NOMO-1 (cell line): ENCODE data around the gene SYT1.

Experiments used
- DNase-seq, 2 experiments: peaks; one replicate each; lab custom pipeline; 2025; ENCODE audit not compliant: unreplicated experiment in 2 of 2; lab: John Stamatoyannopoulos, UW

Gene SYT1

DNA sequence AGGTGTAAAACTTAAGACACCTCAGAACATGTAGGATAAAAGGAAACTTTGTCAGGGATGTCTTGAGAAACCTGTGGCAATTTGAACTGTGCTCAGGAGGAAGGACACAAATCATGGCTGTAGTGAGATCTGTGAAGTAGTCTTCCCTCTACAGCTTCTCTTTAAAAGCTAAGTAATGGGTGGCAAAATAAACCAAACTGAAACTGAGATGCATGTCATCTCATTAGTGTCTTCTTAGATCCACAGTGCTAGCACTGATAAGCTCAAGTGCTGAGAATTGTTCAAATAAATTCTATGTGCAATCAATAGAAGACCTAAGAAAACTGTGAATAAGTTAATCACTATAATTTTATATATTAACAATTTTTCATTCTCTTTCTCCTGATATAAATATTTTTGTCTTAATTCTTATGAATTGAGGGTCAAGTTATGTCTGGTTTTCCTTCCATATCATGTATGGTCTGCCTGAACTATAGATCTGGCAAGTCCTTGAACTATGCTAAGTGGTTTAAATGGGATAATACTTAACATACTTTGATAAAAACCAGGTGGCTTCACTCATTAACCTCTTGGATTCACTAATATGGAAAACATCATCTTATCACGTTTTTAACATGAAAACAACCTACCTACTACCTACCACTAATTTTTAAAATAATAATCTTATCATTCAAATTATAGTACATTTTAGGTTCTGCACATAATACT is 27.2 kb downstream of the SYT1 start:
- no peak for DNase-seq

GRCh38 chr12:78898416-78898815 is 33.8 kb downstream of the SYT1 start:
- no peak for DNase-seq

GRCh38 chr12:78914859-78915331 is 50.3 kb downstream of the SYT1 start:
- DNase-seq: no peak

DNA sequence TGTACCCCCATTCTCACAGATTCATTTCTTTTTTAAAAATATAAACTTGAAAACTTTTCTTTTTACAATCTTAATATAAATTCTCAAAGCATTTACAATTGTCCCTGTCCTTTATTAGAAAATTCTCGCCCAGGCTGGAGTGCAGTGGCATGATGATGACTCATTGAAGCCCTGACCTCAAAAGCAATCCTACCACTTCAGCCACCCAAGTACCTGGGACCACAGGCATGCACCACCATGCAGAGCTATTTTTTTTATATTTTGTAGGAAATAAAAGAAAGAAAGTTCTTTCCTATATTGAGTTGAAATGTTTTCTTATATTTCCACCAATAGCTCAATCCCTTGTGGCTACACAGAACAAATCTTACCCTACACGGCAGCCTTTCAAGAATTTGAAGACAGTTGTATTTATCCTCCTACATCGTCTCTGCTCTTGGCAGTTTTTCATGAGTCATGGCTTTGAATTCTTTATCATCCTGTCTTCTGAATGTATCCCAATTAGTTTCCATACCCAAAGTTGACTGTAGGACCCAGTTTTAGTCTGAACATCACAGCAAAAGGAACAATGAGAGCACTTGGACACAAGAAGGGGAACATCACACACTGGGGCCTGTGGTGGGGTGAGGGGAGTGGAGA is 52.4 kb downstream of the SYT1 start:
- no peak for DNase-seq

DNA sequence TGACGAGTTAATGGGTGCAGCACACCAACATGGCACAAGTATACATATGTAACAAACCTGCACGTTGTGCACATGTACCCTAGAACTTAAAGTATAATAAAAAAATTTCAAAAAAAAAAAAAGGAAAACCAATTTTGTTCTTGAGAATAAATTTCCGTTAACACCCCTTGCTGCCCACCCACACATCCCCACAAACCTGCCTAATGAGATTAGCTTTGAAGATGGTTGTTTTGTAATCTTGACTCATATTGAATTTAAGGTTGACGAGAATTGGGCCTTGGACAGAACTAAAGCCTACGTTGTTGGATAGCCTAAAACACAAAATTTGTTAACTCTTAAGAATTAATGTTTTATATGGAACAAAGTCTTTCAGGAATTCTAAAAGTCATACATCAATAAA is 52.9 kb downstream of the SYT1 start:
- DNase-seq: no peak

GRCh38 chr12:78918268-78918667 is 53.7 kb downstream of the SYT1 start:
- DNase-seq: no peak

GRCh38 chr12:78928200-78929074 is 63.9 kb downstream of the SYT1 start:
- no peak for DNase-seq

DNA sequence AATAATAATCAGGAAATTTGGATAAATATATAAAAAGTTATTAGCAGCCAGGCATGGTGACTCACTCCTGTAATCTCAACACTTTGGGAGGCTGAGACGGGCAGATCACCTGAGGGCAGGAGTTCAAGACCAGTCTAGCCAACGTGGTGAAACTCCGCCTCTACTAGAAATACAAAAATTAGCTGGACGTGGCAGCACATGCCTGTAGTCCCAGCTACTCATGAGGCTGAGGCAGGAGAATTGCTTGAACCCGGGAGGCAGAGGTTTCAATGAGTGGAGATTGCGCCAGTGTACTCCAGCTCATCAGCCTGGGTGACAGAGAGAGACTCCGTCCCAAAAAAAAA is 64.5 kb downstream of the SYT1 start:
- no peak for DNase-seq

DNA sequence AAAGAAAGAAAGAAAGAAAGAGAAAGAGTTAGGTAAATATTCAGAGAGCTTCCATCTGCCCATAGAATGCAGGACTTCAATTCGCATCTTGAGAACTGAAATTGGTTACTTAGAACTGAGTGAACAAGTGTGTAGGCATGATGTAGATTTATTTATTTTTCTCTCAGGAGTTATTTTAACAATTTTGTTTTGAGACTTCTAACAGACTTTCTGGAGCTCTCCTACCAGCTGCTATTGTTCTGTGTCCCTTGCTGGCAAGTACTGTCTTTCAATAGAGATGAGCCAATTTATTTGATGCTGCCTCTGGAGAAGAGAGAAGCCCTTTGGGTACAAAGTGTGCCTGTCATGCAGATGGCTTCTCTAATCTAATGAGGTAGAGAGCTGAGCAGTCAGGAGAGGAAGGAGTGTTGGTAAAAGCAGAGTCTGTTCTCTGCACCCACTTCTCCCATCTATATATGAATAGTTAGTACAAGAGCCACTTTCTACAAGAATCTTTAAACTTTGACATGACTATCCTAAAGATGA is 67.0 kb downstream of the SYT1 start:
- DNase-seq: no peak

- DNase-seq: no peak
These were observed 68.4 kb downstream of the SYT1 start for GRCh38 chr12:78933014-78933413.

DNA sequence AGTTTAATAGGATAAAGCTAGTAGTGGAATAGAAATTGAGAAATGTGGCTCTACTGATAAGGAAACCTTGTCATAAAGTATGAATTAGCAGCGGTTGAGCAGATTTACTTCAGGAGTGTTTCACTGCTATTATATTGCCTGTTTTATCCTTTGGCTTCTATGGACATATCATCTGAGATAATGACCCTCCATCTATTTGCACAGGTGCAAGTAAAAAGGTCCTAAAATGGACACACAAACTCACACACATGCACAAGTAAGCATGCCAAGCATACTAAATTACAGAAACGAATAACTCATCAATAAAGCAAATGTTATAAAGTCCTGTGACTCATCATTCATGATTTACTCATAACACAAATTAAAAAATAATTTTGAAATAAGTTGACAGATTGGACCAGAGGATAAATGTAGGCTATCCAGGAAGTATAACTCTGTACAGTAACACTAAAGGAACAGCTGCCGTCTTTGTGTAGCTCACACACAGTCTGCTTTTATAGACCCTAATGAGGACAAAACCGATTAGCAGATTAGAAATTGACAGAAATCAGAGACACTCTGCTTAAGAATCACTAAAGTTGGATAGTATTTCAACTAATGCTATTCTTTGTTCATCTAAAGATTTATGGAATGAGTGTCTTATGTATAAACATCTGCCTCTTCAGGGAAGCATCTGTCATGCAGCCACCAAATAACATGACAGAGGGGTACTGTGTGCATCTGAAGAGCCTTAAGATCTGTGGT is 73.9 kb downstream of the SYT1 start:
- DNase-seq: no peak

- DNase-seq: no peak
These were observed 85.0 kb downstream of the SYT1 start for GRCh38 chr12:78949532-78949931.

GRCh38 chr12:78951803-78952551 is 87.4 kb downstream of the SYT1 start:
- DNase-seq: no peak

GRCh38 chr12:78952552-78952929 is 88.0 kb downstream of the SYT1 start:
- DNase-seq: no peak

GRCh38 chr12:78958941-78959340 is 94.4 kb downstream of the SYT1 start:
- no peak for DNase-seq

GRCh38 chr12:78959556-78959955 is 95.0 kb downstream of the SYT1 start:
- DNase-seq: no peak

GRCh38 chr12:78961171-78961570 is 96.6 kb downstream of the SYT1 start:
- DNase-seq: no peak

DNA sequence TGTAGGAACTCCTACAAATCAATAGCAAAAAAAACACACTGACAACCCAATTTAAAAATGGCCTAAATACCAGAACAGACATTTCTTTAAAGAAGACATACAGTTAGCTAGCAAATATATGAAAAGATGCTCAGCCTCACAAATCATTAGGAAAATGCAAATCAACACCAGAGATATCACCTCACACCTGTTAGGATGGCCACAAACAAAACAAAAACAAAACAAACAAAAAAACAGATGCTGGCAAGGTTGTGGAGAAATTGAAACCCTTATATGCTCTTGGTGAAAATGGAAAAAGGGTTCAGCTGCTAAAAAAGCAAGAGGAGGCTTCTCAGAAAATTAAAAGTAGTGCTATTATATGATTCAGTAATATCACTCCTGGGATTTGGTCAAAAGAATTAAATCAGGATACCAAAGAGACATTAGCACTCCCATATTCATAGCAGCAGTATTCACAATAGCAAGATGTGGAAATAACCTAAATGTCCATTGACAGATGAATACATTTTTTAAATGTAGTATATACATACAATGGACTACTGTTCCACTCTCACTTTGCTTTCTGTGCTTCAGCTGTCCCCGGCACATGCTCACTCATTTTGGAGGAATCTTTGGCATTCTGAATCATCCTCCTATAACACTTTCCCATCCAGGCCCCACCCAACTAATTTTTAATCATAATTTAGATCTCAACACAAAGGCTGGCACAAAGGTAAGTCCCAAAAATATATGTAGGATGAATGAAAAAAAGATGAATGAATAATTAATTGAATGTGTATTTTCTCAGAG is 99.1 kb downstream of the SYT1 start:
- no peak for DNase-seq

GRCh38 chr12:78964521-78964920 is 99.9 kb downstream of the SYT1 start:
- no peak for DNase-seq
